IMR-90 (cell line): ENCODE measurements around the gene PPM1H. TPM values are rescaled to one million over a fixed set of nuclear protein-coding genes. Genes with fewer than 3 reads are reported as not detected.

Experiments used
- ATAC-seq: fragments of 200-7000 bp; cut with Tn5 transposase; 2 replicates; pipeline ENCODE4 v1.9.1; 2020; ENCODE audit warnings: low read depth, mild to moderate bottlenecking, moderate library complexity
- BruUV-seq: library from RNA; stranded (reverse); fragments of 400-500 nt; replicated peaks from 2 replicates; lab custom pipeline; 2021; lab: Mats Ljungman, UMichigan
- CTCF ChIA-PET: fragments of 300-600 bp; formaldehyde crosslinking; extraction: SDS; loops from one replicate; lab custom pipeline; 2021; ENCODE audit warnings: antibody characterized with exemption; lab: Yijun Ruan, JAX
- POLR2A ChIA-PET: fragments of 300-600 bp; sonication (Branson Sonifier 250); formaldehyde crosslinking; loops from one replicate; lab custom pipeline; 2022; ENCODE audit warnings: antibody characterized with exemption; ENCODE audit not compliant: unreplicated experiment; lab: Charles Lee
- DNase-seq: peaks from one replicate; pipeline ENCODE4 v3.0.0; 2013
- H2AFZ ChIP-seq: replicated peaks from 2 replicates; pipeline ENCODE3; 2013; ENCODE audit warnings: low read length, mild to moderate bottlenecking; ENCODE audit not compliant: poor library complexity
- H2AK5ac ChIP-seq: 2 replicates; pipeline ENCODE4 v1.6.1; 2013; ENCODE audit warnings: low read depth, low read length, inconsistent platforms
- H2AK9ac ChIP-seq: replicated peaks from 2 replicates; pipeline ENCODE3; 2013; ENCODE audit warnings: mild to moderate bottlenecking, low read depth, low read length, moderate library complexity; ENCODE audit not compliant: poor library complexity
- H2BK120ac ChIP-seq: 2 replicates; pipeline ENCODE4 v1.6.1; 2013; ENCODE audit warnings: low read depth, low read length, inconsistent platforms
- H2BK15ac ChIP-seq: 3 replicates; pipeline ENCODE4 v1.6.1; 2013; ENCODE audit warnings: low read depth, low read length, inconsistent platforms
- H2BK20ac ChIP-seq: 2 replicates; pipeline ENCODE4 v1.6.1; 2013; ENCODE audit warnings: low read depth, mild to moderate bottlenecking, inconsistent platforms, low read length, moderate library complexity
- H2BK5ac ChIP-seq: 2 replicates; pipeline ENCODE4 v1.6.1; 2013; ENCODE audit warnings: mild to moderate bottlenecking, low read depth, low read length, inconsistent platforms; ENCODE audit not compliant: poor library complexity, severe bottlenecking
- H3K14ac ChIP-seq: replicated peaks from 2 replicates; pipeline ENCODE4 v1.6.1; 2013; ENCODE audit warnings: low read depth, low read length, inconsistent platforms
- H3K18ac ChIP-seq: 2 replicates; pipeline ENCODE4 v1.6.1; 2013; ENCODE audit warnings: low read depth, low read length, control low read depth
- H3K23ac ChIP-seq: 2 replicates; pipeline ENCODE4 v1.6.1; 2013; ENCODE audit warnings: low read depth, low read length, inconsistent platforms
- H3K27ac ChIP-seq: 2 replicates; pipeline ENCODE4 v1.5.1; 2013; ENCODE audit warnings: mild to moderate bottlenecking, control low read depth, low read length; ENCODE audit not compliant: insufficient read depth
- H3K27me3 ChIP-seq: 2 replicates; pipeline ENCODE4 v1.6.1; 2013; ENCODE audit warnings: low read length; ENCODE audit not compliant: control insufficient read depth, insufficient read depth
- H3K36me3 ChIP-seq: 2 replicates; pipeline ENCODE4 v1.6.1; 2013; ENCODE audit warnings: low read length, mixed read lengths; ENCODE audit not compliant: control insufficient read depth, insufficient read depth
- H3K4ac ChIP-seq: 2 replicates; pipeline ENCODE4 v1.6.1; 2013; ENCODE audit warnings: low read depth, low read length, inconsistent platforms
- H3K4me1 ChIP-seq: 2 replicates; pipeline ENCODE4 v1.6.1; 2013; ENCODE audit warnings: low read length, mixed read lengths; ENCODE audit not compliant: control insufficient read depth, insufficient read depth
- H3K4me2 ChIP-seq: 2 replicates; pipeline ENCODE4 v1.6.1; 2013; ENCODE audit warnings: low read depth, mild to moderate bottlenecking, control low read depth, low read length, moderate library complexity
- H3K4me3 ChIP-seq: 2 replicates; pipeline ENCODE4 v1.5.1; 2013; ENCODE audit warnings: low read depth, mild to moderate bottlenecking, control low read depth, low read length, moderate library complexity; ENCODE audit not compliant: insufficient read depth
- H3K56ac ChIP-seq: 2 replicates; pipeline ENCODE4 v1.6.1; 2013; ENCODE audit warnings: low read length, inconsistent platforms; ENCODE audit not compliant: insufficient read depth; ENCODE audit errors: extremely low read depth
- H3K79me1 ChIP-seq, 2 experiments: 2 replicates each; pipeline ENCODE4 v1.6.1; 2013; ENCODE audit warnings: low read length in 2 of 2, inconsistent platforms in 1 of 2, low read depth in 1 of 2
- H3K9ac ChIP-seq: 2 replicates; pipeline ENCODE4 v1.6.1; 2013; ENCODE audit warnings: low read depth, low read length, control low read depth
- H3K9me1 ChIP-seq: 2 replicates; pipeline ENCODE4 v1.6.1; 2013; ENCODE audit warnings: low read length, inconsistent platforms; ENCODE audit not compliant: insufficient read depth
- H3K9me3 ChIP-seq: 2 replicates; pipeline ENCODE4 v1.6.1; 2013; ENCODE audit warnings: low read length; ENCODE audit not compliant: control insufficient read depth, insufficient read depth
- H4K20me1 ChIP-seq: 2 replicates; pipeline ENCODE4 v1.6.1; 2013; ENCODE audit warnings: low read length, inconsistent platforms; ENCODE audit not compliant: insufficient read depth
- H4K5ac ChIP-seq: 2 replicates; pipeline ENCODE4 v1.6.1; 2013; ENCODE audit warnings: mild to moderate bottlenecking, low read depth, low read length, control low read depth
- H4K8ac ChIP-seq, 2 experiments: 2 replicates each; pipeline ENCODE4 v1.6.1; 2013; ENCODE audit warnings: low read depth in 2 of 2, low read length in 2 of 2, control low read depth in 1 of 2, inconsistent platforms in 1 of 2
- H4K91ac ChIP-seq: 2 replicates; pipeline ENCODE4 v1.6.1; 2013; ENCODE audit warnings: low read depth, low read length, inconsistent platforms; ENCODE audit not compliant: insufficient read depth
- BHLHE40 ChIP-seq: fragments of 150-350 bp; IDR thresholded peaks from 2 replicates; pipeline ENCODE4 v1.6.1; 2016; ENCODE audit warnings: mild to moderate bottlenecking, low read depth, low read length
- CEBPB ChIP-seq: IDR thresholded peaks from 2 replicates; pipeline ENCODE4 v1.6.1; 2012; ENCODE audit warnings: low read depth, low read length, improper control_type of control experiment
- CHD1 ChIP-seq: IDR thresholded peaks from 2 replicates; pipeline ENCODE4 v1.6.1; 2012; ENCODE audit warnings: low read depth, low read length, improper control_type of control experiment
- MAZ ChIP-seq: IDR thresholded peaks from 2 replicates; pipeline ENCODE4 v1.6.1; 2012; ENCODE audit warnings: low read depth, mild to moderate bottlenecking, low read length, improper control_type of control experiment, moderate library complexity, borderline replicate concordance
- USF2 ChIP-seq: fragments of 150-350 bp; IDR thresholded peaks from 2 replicates; pipeline ENCODE4 v1.6.1; 2017; ENCODE audit warnings: mild to moderate bottlenecking, antibody characterized with exemption, low read length, low read depth
- WGBS, 2 experiments: methylation state at CpG; one replicate each; pipeline versions ENCODE4 v1.1.5 to v1.1.7; 2013; ENCODE audit warnings: missing lambda C conversion rate in 2 of 2; ENCODE audit not compliant: insufficient read length in 1 of 2; ENCODE audit errors: extremely low coverage in 2 of 2; 5-methylcytosine and 5-hydroxymethylcytosine counted together
- dilution Hi-C: fragments of 300-500 bp; cut with HindIII; formaldehyde crosslinking; loops from one replicate; pipeline ENCODE4 v1.14.3; 2018; ENCODE audit warnings: low sequenced_read_pairs; ENCODE audit not compliant: unreplicated experiment
- in situ Hi-C: fragments of 300-500 bp; cut with MboI; formaldehyde crosslinking; loops from 3 replicates; pipeline ENCODE4 v1.14.3; 2019; ENCODE audit warnings: low sequenced_read_pairs, inconsistent platforms, mixed read lengths
- intact Hi-C: fragments of 100-400 bp; cut with micrococcal nuclease; formaldehyde crosslinking; loops from 2 replicates; pipeline ENCODE4 v1.10.0; 2022
- polyA plus RNA-seq, 3 experiments: library from polyadenylated mRNA; depleted of rRNA; stranded (reverse); fragments of >200 nt; gene quantifications; 2 replicates each; pipeline ENCODE4 v1.2.3, GENCODE V29; 2012; ENCODE audit warnings: low replicate concordance in 1 of 3
- total RNA-seq: library from RNA; depleted of rRNA; stranded (reverse); fragments of >200 nt; gene quantifications from 2 replicates; pipeline ENCODE4 v1.2.3, GENCODE V29; 2012

Gene PPM1H
- total and polyA plus RNA-seq, 2 of the 4 experiments (the other 2 are of a cell fraction): 0.14 to 0.18 TPM

DNA sequence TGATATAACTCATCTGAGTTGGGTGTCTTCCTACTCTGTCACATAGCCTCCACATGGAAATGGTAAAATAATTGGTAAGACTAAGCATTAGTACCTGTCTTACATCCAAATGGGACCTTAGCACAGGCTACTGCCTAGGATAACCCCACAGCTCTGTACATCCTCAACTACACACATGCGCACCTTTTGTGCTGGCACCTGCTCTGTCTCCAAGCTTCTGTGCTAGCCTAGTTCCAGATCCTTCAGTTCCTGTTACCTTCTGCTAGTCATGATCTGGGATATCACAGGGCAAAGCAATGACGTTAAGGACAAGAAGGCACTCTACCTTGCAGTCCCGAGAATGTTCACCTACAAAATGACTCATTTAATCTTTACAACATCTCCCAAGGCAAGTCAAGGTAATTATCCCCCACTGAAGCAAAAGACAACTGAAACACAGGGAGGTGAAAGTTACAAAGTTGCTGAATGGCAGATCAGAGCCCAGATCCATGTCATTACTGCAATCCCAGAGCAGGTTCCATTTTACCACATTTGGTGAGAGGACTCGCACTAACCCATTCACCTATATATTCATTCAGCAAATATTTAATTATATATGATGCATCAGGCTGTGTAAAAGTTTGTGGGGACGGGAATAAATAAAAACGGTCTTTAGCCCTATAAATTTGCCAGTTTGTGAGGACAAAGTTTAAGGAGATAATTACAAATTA lies 61.7 kb downstream of the PPM1H start:
- Histone ChIP-seq H3K4ac (no peak overlapping the region), H3K27ac (no peak overlapping the region), H3K23ac (no peak overlapping the region), H4K8ac (no peak overlapping the region), H2BK120ac (no peak overlapping the region), H3K36me3 (no peaks in the 10 kb centered on the region), H4K5ac (no peak overlapping the region), H3K9ac (no peak overlapping the region), H2AK5ac (no peak overlapping the region), H3K9me1 (no peaks in the 10 kb centered on the region), H3K27me3 (peaks cover 10% of the 10 kb centered on the region), H3K9me3 (no peaks in the 10 kb centered on the region), H3K4me1 (no peaks in the 10 kb centered on the region), H3K4me3 (no peak overlapping the region), H2AK9ac (no peak overlapping the region), H3K14ac (no peak overlapping the region), H2BK20ac (no peak overlapping the region), H2AFZ (no peak overlapping the region), H3K79me1 (no peaks in the 10 kb centered on the region), H2BK5ac (no peak overlapping the region), H2BK15ac (no peak overlapping the region), H4K91ac (no peak overlapping the region), H3K56ac (no peak overlapping the region), H3K4me2 (no peak overlapping the region), H4K20me1 (no peaks in the 10 kb centered on the region), H3K18ac (no peak overlapping the region)
- intact Hi-C loops (no loop called here), in situ Hi-C loops (no loop called here), dilution Hi-C loops (no loop called here)
- POLR2A ChIA-PET: no interaction called here
- BruUV-seq: no TSS peak
- DNase-seq: no peak
- 80% methylated on average over 2 of the region's 6 CpGs; no CpG with 5 or more reads in 1 of the 2 experiments for WGBS, 2 experiments
- TF ChIP-seq CHD1: no peak
- no peak for TF ChIP-seq USF2
- TF ChIP-seq MAZ: no peak
- TF ChIP-seq BHLHE40: no peak
- no peak for TF ChIP-seq CEBPB
- CTCF ChIA-PET: no interaction called here
- no peak for ATAC-seq
